H9 (cell line): ENCODE results near the gene ETV6. TPM values are rescaled to one million over a fixed set of nuclear protein-coding genes. Genes with fewer than 3 reads are reported as not detected.

Experiments used
- DNase-seq: peaks from one replicate; pipeline ENCODE4 v3.0.0-alpha.2; 2017
- H2AFZ ChIP-seq: one replicate; pipeline ENCODE4 v1.6.1; 2013; ENCODE audit warnings: mild to moderate bottlenecking, low read length, control low read depth, moderate library complexity
- H2AK5ac ChIP-seq: 2 replicates; pipeline ENCODE4 v1.6.1; 2013; ENCODE audit warnings: low read length, control low read depth, mixed read lengths; ENCODE audit not compliant: insufficient read length
- H2BK120ac ChIP-seq: one replicate; pipeline ENCODE4 v1.6.1; 2013; ENCODE audit warnings: low read depth, mild to moderate bottlenecking, low read length, control low read depth, inconsistent platforms; ENCODE audit not compliant: poor library complexity, severe bottlenecking
- H2BK12ac ChIP-seq: 2 replicates; pipeline ENCODE4 v1.6.1; 2013; ENCODE audit warnings: low read length, control low read depth, mixed read lengths, low read depth; ENCODE audit not compliant: insufficient read length
- H2BK15ac ChIP-seq: 2 replicates; pipeline ENCODE4 v1.6.1; 2013; ENCODE audit warnings: low read depth, low read length, control low read depth
- H2BK20ac ChIP-seq: one replicate; pipeline ENCODE4 v1.6.1; 2013; ENCODE audit warnings: low read depth, mild to moderate bottlenecking, low read length, control low read depth, inconsistent platforms; ENCODE audit not compliant: poor library complexity, severe bottlenecking
- H2BK5ac ChIP-seq: 2 replicates; pipeline ENCODE4 v1.6.1; 2013; ENCODE audit warnings: low read length, control low read depth, mixed read lengths; ENCODE audit not compliant: insufficient read length
- H3K14ac ChIP-seq: 2 replicates; pipeline ENCODE4 v1.6.1; 2013; ENCODE audit warnings: low read length, control low read depth; ENCODE audit not compliant: insufficient read depth
- H3K18ac ChIP-seq: 2 replicates; pipeline ENCODE4 v1.6.1; 2013; ENCODE audit warnings: low read depth, mild to moderate bottlenecking, mixed read lengths, low read length, control low read depth; ENCODE audit not compliant: insufficient read length
- H3K23ac ChIP-seq: 2 replicates; pipeline ENCODE4 v1.6.1; 2013; ENCODE audit warnings: low read length, control low read depth, mixed read lengths, low read depth; ENCODE audit not compliant: insufficient read length
- H3K23me2 ChIP-seq: 2 replicates; pipeline ENCODE4 v1.6.1; 2013; ENCODE audit warnings: low read depth, mild to moderate bottlenecking, mixed read lengths, low read length, control low read depth; ENCODE audit not compliant: insufficient read length, poor library complexity, severe bottlenecking
- H3K27ac ChIP-seq: 2 replicates; pipeline ENCODE4 v1.5.1; 2013; ENCODE audit warnings: low read length, control low read depth, mixed read lengths, low read depth; ENCODE audit not compliant: insufficient read length
- H3K27me3 ChIP-seq: 2 replicates; pipeline ENCODE4 v1.6.1; 2013; ENCODE audit warnings: low read length, control low read depth, inconsistent platforms; ENCODE audit not compliant: insufficient read depth
- H3K4ac ChIP-seq: 2 replicates; pipeline ENCODE4 v1.6.1; 2013; ENCODE audit warnings: low read depth, mild to moderate bottlenecking, control low read depth, inconsistent platforms, low read length, moderate library complexity
- H3K4me1 ChIP-seq: 2 replicates; pipeline ENCODE4 v1.6.1; 2013; ENCODE audit warnings: low read length, control low read depth, inconsistent platforms; ENCODE audit not compliant: insufficient read depth
- H3K4me2 ChIP-seq: 2 replicates; pipeline ENCODE4 v1.6.1; 2013; ENCODE audit warnings: low read length, control low read depth, mixed read lengths; ENCODE audit not compliant: insufficient read length, insufficient read depth
- H3K56ac ChIP-seq: 2 replicates; pipeline ENCODE4 v1.6.1; 2013; ENCODE audit warnings: low read depth, mild to moderate bottlenecking, mixed read lengths, low read length, control low read depth; ENCODE audit not compliant: insufficient read length
- H3K79me1 ChIP-seq: 2 replicates; pipeline ENCODE4 v1.6.1; 2013; ENCODE audit warnings: low read depth, mild to moderate bottlenecking, moderate library complexity, low read length, control low read depth, inconsistent platforms; ENCODE audit not compliant: insufficient read depth, poor library complexity, severe bottlenecking
- H3K79me2 ChIP-seq: 2 replicates; pipeline ENCODE4 v1.6.1; 2013; ENCODE audit warnings: low read length, control low read depth, inconsistent platforms; ENCODE audit not compliant: insufficient read depth
- H3K9ac ChIP-seq: 2 replicates; pipeline ENCODE4 v1.6.1; 2013; ENCODE audit warnings: low read length, control low read depth, mixed read lengths; ENCODE audit not compliant: insufficient read length; ENCODE audit errors: extremely low read depth
- H3K9me3 ChIP-seq: one replicate; pipeline ENCODE4 v1.6.1; 2013; ENCODE audit warnings: low read depth, low read length, inconsistent platforms; ENCODE audit not compliant: control insufficient read depth
- H3T11ph ChIP-seq: one replicate; pipeline ENCODE4 v1.6.1; 2013; ENCODE audit warnings: mild to moderate bottlenecking, low read length, control low read depth, inconsistent platforms
- H4K20me1 ChIP-seq: one replicate; pipeline ENCODE4 v1.6.1; 2013; ENCODE audit not compliant: control insufficient read depth, insufficient read length, insufficient read depth
- H4K5ac ChIP-seq: 2 replicates; pipeline ENCODE4 v1.6.1; 2013; ENCODE audit warnings: low read depth, mild to moderate bottlenecking, mixed read lengths, low read length, control low read depth; ENCODE audit not compliant: insufficient read length
- H4K8ac ChIP-seq: replicated peaks from 2 replicates; pipeline ENCODE4 v1.6.1; 2013; ENCODE audit warnings: low read length, control low read depth, mixed read lengths, low read depth; ENCODE audit not compliant: insufficient read length
- H4K91ac ChIP-seq: 2 replicates; pipeline ENCODE4 v1.6.1; 2013; ENCODE audit warnings: low read depth, mild to moderate bottlenecking, moderate library complexity, mixed read lengths, low read length, control low read depth; ENCODE audit not compliant: insufficient read length
- H3K27ac Mint-ChIP-seq, 3 experiments: 2 replicates in 2 of 3; 3 replicates in 1 of 3; pipeline ENCODE4 v1.8.0; 2020 to 2021; ENCODE audit warnings: mixed read lengths in 3 of 3, mild to moderate bottlenecking in 1 of 3, moderate library complexity in 1 of 3
- H3K27me3 Mint-ChIP-seq: 2 replicates; pipeline ENCODE4 v1.8.0; 2021; ENCODE audit warnings: low read depth, mild to moderate bottlenecking, moderate library complexity, mixed read lengths
- H3K36me3 Mint-ChIP-seq, 3 experiments: 2 replicates in 2 of 3; 3 replicates in 1 of 3; pipeline ENCODE4 v1.8.0; 2020 to 2021; ENCODE audit warnings: low read depth in 3 of 3, mixed read lengths in 3 of 3; ENCODE audit not compliant: insufficient read depth in 1 of 3
- H3K4me1 Mint-ChIP-seq, 2 experiments: 2 replicates each; pipeline ENCODE4 v1.8.0; 2020; ENCODE audit warnings: mixed read lengths in 2 of 2
- H3K4me3 Mint-ChIP-seq, 2 experiments: 2 replicates in 1 of 2; 3 replicates in 1 of 2; pipeline ENCODE4 v1.8.0; 2020 to 2021; ENCODE audit warnings: mild to moderate bottlenecking in 2 of 2, mixed read lengths in 2 of 2, moderate library complexity in 1 of 2
- H3K9me3 Mint-ChIP-seq, 2 experiments: 2 replicates in 1 of 2; 3 replicates in 1 of 2; pipeline ENCODE4 v1.8.0; 2020; ENCODE audit warnings: mild to moderate bottlenecking in 2 of 2, mixed read lengths in 2 of 2, moderate library complexity in 1 of 2
- CTCF ChIP-seq: fragments of 200-600 bp; sonication (generic); conservative IDR thresholded peaks from 3 replicates; pipeline ENCODE4 v1.8.0; 2021; ENCODE audit warnings: antibody characterized with exemption, mild to moderate bottlenecking
- WGBS: extraction: QIAGEN DNeasy Blood & Tissue Kit; methylation state at CpG from one replicate; pipeline ENCODE4 v1.1.7; 2013; ENCODE audit warnings: missing lambda C conversion rate, low lambda C conversion rate, mixed read lengths; ENCODE audit not compliant: insufficient read length; ENCODE audit errors: extremely low coverage; 5-methylcytosine and 5-hydroxymethylcytosine counted together
- total RNA-seq: library from RNA; stranded (reverse); gene quantifications from 2 replicates; pipeline ENCODE4 v1.2.1, GENCODE V29; 2021

ETV6 gene
- total RNA-seq, 1 experiment from 2014 or later: 28.7 TPM

GRCh38 chr12:11729439-11730150 lies 80.1 kb downstream of the ETV6 start:
- Histone ChIP-seq H3K9ac (no peak overlapping the region), H3K23me2 (no peaks in the 10 kb centered on the region), H3K79me2 (no peaks in the 10 kb centered on the region), H2BK12ac (no peak overlapping the region), H4K20me1 (no peaks in the 10 kb centered on the region), H2AK5ac (no peak overlapping the region), H3K4me1 (peaks cover 3% of the 10 kb centered on the region; the same call in 1 of the 2 replicates), H3K4ac (no peak overlapping the region), H4K5ac (no peak overlapping the region), H3K56ac (no peak overlapping the region), H3K79me1 (no peaks in the 10 kb centered on the region), H3K27me3 (no peaks in the 10 kb centered on the region), H4K91ac (no peak overlapping the region), H3T11ph (no peak overlapping the region), H2BK5ac (no peak overlapping the region), H2BK20ac (no peak overlapping the region), H3K14ac (no peak overlapping the region), H2BK120ac (no peak overlapping the region), H2BK15ac (no peak overlapping the region), H4K8ac (no peak overlapping the region), H3K18ac (no peak overlapping the region), H3K4me2 (no peak overlapping the region), H3K9me3 (no peaks in the 10 kb centered on the region), H2AFZ (no peak overlapping the region), H3K27ac (no peak overlapping the region), H3K23ac (no peak overlapping the region)
- no CpG with 5 or more reads among the region's 7 CpGs for WGBS
- no peak overlapping the region for H3K4me3 Mint-ChIP-seq
- H3K9me3 Mint-ChIP-seq: no peaks in the 10 kb centered on the region
- no peak for TF ChIP-seq CTCF
- H3K4me1 Mint-ChIP-seq: peaks cover 20 to 28% of the 10 kb centered on the region in 2 experiments
- H3K27ac Mint-ChIP-seq: no peak overlapping the region
- DNase-seq: no peak
- H3K27me3 Mint-ChIP-seq: no peaks in the 10 kb centered on the region
- H3K36me3 Mint-ChIP-seq: no peaks in the 10 kb centered on the region; a peak in 2 of 7 replicates
